HG03342 (cell line): Measurements from ENCODE around the gene CORO1C.
A peak's percentile ranks its signal among the peaks of the same experiment; 100 is the strongest.
"Not testable (repeated sequence)": the region's sequence is repeated elsewhere in the genome, so short reads cannot be mapped to it uniquely, and the experiment has no call there.

ENCODE experiments used
- ATAC-seq: cut with Tn5 transposase; IDR thresholded peaks from one replicate; pipeline ENCODE4 v1.9.1; 2021; ENCODE audit warnings: mild to moderate bottlenecking, moderate library complexity; ENCODE audit not compliant: unreplicated experiment

CORO1C gene

GRCh38 chr12:108679106-108679681, 52.1 kb downstream of the CORO1C start:
- ATAC-seq: no peak

GRCh38 chr12:108678104-108678730, 53.1 kb downstream of the CORO1C start:
- ATAC-seq: no peak

- no peak for ATAC-seq
These were observed 53.9 kb downstream of the CORO1C start for GRCh38 chr12:108677381-108677780.

- ATAC-seq: no peak
These were observed 54.6 kb downstream of the CORO1C start for GRCh38 chr12:108676707-108677106.

GRCh38 chr12:108675792-108676191, 55.5 kb downstream of the CORO1C start:
- ATAC-seq: no peak

GRCh38 chr12:108672054-108672453, 59.3 kb downstream of the CORO1C start:
- no peak for ATAC-seq

- ATAC-seq: no peak
These were observed 60.2 kb downstream of the CORO1C start for GRCh38 chr12:108671110-108671509.

- no peak for ATAC-seq
These were observed 61.2 kb downstream of the CORO1C start for GRCh38 chr12:108670066-108670631.

GRCh38 chr12:108668542-108668941, 62.8 kb downstream of the CORO1C start:
- no peak for ATAC-seq

GRCh38 chr12:108668063-108668462, 63.3 kb downstream of the CORO1C start:
- ATAC-seq: no peak

GRCh38 chr12:108667349-108667748, 64.0 kb downstream of the CORO1C start:
- peak; percentile 44 for ATAC-seq

GRCh38 chr12:108666401-108666881, 64.9 kb downstream of the CORO1C start:
- ATAC-seq: no peak

- ATAC-seq: no peak
These were observed 65.6 kb downstream of the CORO1C start for GRCh38 chr12:108665608-108666202.

- ATAC-seq: peak; percentile 72
These were observed 66.7 kb downstream of the CORO1C start for GRCh38 chr12:108664338-108665258.

GRCh38 chr12:108663324-108664015, 67.8 kb downstream of the CORO1C start:
- no peak for ATAC-seq

- not testable (repeated sequence) for ATAC-seq
These were observed 73.2 kb downstream of the CORO1C start for GRCh38 chr12:108658115-108658514.

- no peak for ATAC-seq
These were observed 74.1 kb downstream of the CORO1C start for GRCh38 chr12:108657130-108657745.

- ATAC-seq: not testable (repeated sequence)
These were observed 75.1 kb downstream of the CORO1C start for GRCh38 chr12:108656247-108656646.

GRCh38 chr12:108655812-108656175, 75.5 kb downstream of the CORO1C start:
- ATAC-seq: not testable (repeated sequence)

GRCh38 chr12:108654622-108655021, 76.7 kb downstream of the CORO1C start:
- ATAC-seq: not testable (repeated sequence)
